ENCODE measurements around the gene SMYD3.

SMYD3 gene

GRCh38 chr1:246300626-246301549 is 206.2 kb downstream of the SMYD3 start:
- no peak for DNase-seq

DNA sequence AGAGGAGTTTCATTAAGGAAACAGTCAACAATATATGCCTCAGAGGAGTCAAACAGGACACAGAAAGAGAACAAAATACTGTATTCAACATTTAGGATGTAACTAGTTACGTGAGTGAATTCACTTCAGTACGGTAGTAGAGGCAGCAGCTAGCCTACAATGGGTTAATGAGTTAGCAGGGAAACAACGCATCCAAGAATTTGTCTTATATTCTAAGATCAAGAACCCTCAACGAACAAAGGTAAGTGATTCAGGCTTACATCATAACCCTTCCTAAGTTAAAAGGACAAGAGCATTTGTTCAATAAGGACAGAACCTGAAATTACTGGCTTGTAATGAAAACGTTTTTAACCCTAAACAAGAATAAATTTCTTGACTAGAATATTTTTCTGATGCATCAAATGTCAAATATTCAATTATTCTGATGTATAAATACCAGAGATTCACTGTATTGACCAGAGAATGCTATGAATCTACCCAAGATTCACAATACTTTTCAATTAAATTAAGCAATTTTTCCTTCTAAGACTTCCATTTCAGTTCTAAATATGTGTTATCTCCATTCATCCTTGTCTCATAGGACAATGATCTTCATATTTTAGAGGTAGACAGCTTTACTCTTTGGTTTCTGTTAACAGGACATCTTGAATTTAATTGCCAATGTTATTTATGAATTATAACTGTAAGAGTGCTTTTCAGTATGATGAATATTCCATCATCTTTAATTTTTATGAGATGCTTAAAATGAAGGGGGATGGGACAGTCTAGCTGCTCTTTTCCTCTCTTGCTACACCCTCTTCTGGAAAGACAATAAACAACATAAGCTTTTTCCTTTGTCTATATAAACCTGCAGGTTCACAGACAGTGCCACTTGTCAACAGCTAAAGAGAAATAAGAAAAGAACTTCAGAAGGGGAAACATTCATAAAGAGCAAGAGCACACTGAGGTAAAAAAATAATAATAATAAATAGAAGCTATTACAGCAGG is 209.5 kb downstream of the SMYD3 start:
- DNase-seq = no peak

DNA sequence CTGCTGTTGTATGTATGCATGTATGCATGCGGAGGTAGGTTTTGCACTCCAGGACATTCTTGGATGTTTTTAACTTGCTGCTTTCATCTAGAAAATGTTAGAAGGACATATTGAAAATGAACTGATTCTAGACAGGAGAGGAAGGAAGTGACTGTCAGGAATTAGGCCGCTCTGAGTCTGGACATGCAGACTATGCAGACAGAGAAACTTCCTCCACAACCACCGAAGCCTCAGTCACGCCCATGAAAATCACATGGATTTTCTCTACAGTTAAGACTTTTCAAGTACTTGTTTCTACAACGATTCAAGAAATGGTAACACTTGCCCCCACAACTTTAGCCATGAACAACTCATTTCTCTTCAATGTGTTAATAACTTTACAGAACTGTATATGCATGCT is 211.1 kb downstream of the SMYD3 start:
- no peak for DNase-seq

DNA sequence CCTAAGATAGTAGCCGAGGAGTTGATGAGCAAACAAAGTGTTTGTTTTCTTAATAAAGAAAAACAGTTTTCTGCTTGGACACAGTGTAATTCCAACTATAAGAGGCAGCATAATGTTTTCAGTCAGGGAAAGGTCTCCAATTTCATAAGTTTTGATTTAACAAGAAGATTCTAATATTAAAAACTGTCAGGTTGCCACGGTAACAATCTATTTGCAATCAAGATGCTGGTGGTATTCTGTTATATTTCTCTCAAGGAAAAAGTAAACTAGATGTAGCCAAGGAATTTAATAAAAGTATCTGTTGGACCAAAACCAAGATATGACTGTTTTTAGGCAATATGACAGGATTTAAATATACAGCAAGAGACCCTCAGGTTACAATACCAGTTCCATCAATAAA is 211.7 kb downstream of the SMYD3 start:
- no peak for DNase-seq

GRCh38 chr1:246294263-246294662 is 212.8 kb downstream of the SMYD3 start:
- DNase-seq = no peak

- DNase-seq = no peak
Measured at GRCh38 chr1:246293366-246294121, 213.5 kb downstream of the SMYD3 start.

DNA sequence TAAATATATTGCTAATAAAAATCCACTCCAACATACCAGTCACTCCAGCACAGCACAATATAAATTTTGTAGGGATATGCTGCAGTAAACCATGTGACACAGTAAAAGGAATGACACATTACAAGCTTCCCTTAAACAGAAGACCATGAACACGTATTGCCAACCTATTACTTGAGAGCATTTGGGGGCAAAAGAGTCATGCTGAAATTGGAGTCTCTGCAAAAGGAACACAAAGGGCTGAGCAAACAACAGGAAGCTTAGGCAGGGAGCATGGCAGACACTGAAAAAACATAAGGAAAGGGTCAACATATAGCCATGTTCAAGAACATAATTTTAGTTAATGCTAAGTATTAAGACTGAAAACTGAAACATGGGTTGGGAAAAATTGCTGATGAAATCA is 214.5 kb downstream of the SMYD3 start:
- DNase-seq = peak; percentile 18

- DNase-seq = peak; percentile 6
Measured at GRCh38 chr1:246291127-246291526, 216.0 kb downstream of the SMYD3 start.

DNA sequence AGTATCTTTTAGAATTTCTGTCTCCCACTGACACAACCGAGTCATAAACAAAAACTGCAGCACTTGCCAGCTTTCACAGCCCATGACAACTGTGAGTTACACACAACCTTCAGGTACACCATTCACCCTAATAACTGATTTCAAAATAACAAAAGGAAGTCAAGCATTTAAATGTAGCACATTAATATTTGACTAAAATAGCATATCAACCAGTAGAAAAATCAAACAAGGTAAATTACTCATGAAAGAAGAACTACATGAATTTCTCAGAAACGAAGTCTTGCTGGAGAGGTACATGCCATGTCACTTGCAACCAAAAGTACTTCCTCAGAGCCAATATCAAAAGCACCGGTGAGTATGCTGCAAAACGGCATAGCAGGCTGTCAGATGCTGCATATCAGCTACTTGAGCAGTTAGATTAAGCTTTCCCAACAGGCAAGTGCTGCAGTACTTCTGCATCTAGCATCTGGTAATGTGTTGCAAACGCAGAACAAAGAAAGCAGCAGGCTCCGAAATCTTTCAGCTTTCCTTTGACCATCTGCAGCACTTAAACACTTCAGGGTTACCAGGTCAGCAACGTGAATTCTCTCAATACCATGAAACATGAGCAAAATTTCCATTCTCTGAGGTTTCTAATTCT is 223.2 kb downstream of the SMYD3 start:
- DNase-seq = no peak

DNA sequence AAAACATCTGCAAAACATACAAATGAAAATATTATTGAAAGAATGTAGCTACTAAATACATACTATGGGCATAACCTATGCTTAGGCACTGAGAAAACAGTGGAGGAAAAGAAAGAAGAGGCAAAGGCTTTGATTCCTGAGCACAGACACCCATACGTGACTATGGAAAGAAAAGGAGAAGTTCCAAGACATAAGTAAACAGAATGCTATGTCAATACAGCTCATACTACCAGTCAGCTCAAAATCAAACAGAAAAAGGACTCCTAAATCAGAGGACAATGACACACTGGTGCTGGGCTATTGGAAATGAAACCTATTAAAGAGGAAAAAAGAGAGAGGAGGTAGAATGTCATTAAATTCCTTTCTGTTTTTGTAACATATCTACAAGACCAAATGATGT is 225.4 kb downstream of the SMYD3 start:
- no peak for DNase-seq

DNA sequence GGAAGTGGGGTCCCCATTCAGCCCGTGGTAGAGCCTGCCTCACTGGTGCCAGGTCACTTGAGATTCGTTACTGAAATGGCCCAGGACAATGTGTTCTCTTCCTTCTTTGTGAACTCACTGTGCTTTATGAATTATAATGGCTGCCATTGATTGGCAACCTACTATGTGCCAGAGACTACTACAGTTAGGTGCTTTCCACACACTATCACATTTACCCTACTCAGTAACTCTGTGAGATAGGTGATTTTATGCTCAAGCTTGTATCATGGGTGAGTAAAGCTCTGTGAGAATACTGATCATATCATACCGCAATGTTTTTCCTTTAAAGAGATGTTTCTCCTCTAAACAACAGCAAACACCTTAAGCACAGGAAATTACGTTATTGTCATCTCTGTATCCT is 225.9 kb downstream of the SMYD3 start:
- no peak for DNase-seq

DNA sequence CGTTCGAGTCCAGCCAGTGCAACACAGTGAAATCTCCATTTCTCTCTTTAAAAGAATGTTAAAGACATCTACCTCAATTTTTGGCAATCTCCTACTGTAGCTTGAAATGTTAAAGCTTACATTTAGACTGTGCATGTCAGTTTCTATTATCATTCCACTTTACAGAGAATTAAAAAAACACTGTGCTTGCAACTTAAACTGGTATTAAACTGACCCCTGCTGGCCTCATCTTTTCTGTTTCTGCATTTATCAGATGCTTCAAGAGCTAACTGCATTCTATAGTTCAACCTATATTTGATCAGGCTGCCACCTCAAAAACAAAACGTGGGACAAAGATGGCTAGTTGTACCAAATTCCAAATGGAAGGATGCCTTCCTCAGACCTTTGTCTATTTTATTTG is 226.5 kb downstream of the SMYD3 start:
- peak; percentile 14 for DNase-seq

DNA sequence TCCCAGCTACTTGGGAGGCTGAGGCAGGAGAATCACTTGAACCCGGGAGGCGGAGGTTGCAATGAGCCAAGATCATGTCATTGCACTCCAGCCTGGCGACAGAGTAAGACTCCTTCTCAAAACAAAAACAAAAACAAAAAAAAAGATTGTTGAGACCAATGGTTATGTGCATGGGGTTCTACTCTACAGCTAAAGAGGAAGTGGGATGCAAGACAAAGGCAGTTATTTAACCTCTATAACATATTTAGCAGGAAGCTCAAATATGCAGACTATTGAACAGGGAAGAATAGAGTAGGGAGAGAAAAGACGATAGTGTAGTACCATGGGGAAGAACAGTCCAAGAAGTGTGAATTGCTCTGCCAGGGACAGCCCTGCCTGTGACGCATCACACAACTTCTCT is 227.7 kb downstream of the SMYD3 start:
- no peak for DNase-seq

- no peak for DNase-seq
Measured at GRCh38 chr1:246278371-246278770, 228.7 kb downstream of the SMYD3 start.

- DNase-seq = no peak
Measured at GRCh38 chr1:246275036-246275435, 232.0 kb downstream of the SMYD3 start.

GRCh38 chr1:246274186-246274585 is 232.9 kb downstream of the SMYD3 start:
- DNase-seq = no peak

GRCh38 chr1:246271516-246271915 is 235.6 kb downstream of the SMYD3 start:
- DNase-seq = no peak

- DNase-seq = no peak
Measured at GRCh38 chr1:246270236-246270635, 236.8 kb downstream of the SMYD3 start.

- DNase-seq = no peak
Measured at GRCh38 chr1:246269466-246269865, 237.6 kb downstream of the SMYD3 start.

DNA sequence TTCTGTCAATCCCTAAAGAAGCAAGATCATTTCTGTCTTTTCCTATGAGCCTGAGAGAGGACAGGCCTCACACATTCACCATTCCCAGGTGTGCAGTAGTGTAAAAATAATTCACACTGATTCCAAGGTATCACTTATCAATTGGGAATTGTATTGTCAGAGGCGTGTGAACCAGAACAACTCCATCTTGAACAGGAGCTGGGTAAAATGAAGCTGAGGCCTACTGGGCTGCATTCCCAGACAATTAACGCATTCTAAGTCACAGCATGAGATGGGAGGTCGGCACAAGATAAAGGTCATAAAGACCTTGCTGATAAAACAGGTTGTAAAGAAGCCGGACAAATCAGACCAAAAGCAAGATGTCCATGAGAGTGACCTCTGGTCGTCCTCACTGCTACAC is 239.2 kb downstream of the SMYD3 start:
- DNase-seq = no peak

DNA sequence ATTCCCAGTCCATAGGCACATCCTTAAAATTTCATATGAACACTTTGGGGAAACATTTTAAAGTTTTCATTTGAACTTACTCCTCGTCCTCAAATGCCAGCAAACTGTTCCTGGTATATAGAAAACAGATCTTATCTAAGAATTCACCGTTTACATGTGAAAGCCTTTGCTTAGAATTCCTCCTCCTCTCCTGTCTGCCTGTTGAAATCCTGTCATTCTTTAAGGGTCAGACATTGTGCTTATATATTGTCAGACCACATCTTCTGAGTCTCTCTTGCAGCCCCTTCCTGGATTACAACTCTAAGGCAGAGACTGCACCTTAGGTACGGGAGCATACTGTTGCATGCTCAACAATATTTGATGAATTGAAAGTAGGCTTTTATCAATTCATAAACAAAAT is 239.7 kb downstream of the SMYD3 start:
- DNase-seq = no peak

DNA sequence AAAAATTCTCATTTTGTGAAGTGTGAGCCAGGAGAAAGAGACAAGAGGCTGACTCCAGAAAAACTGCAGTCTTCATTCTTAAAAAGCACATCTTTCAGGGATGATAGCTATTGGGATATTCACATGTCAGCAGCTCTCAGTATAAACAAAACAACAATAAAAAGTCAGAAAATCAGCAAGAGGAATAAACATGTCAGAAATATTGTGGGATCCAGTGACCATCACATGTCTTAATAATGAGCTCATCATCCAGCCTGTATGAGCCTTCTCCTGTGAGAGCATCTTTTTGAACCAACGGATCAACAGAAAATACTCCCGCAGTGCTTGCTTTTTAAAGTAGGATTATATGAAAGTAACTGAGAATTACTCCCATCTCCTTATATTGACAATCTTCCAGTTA is 241.6 kb downstream of the SMYD3 start:
- DNase-seq = no peak
